Effector CD8-positive, alpha-beta T cell (primary cell): ENCODE measurements around the gene ZNF311.
A peak's percentile ranks its signal among the peaks of the same experiment; 100 is the strongest.
"Not testable (repeated sequence)": the region's sequence is repeated elsewhere in the genome, so short reads cannot be mapped to it uniquely, and the experiment has no call there.

Source experiments
- DNase-seq: peaks from one replicate; lab custom pipeline; 2025; lab: John Stamatoyannopoulos, UW

The ZNF311 gene

DNA sequence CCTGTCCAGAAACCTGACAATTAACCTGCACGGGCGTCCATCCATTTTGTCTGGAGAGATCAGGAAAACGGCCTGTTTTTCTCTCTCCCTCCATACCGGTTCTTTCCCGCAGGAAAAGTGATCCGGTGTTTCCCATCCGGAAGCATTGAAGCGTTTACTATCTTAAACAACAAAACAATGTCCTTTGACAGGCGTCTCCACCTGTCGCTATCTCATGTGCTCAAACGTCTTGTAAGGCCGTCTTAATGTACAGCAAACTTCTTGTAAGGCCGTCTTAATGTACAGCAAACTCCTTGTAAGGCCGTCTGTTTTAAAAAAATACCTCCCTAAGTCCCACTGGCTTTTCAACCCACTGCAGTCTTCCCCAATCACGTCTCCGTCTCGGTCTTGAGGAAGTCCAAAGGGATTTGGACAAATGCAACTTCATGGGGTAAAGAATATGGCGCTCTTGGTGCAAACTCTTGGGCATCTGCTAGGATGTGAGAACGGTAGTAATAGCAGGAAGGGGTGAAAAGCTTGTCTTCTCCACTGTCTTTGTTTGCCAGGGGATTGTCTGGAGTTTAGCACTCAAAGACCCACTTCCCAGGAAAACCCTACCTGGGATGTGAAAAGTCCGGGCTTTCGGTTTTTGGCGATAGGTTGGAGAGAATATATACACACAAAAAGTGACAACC lies 51.4 kb downstream of the ZNF311 start:
- DNase-seq, result no peak

DNA sequence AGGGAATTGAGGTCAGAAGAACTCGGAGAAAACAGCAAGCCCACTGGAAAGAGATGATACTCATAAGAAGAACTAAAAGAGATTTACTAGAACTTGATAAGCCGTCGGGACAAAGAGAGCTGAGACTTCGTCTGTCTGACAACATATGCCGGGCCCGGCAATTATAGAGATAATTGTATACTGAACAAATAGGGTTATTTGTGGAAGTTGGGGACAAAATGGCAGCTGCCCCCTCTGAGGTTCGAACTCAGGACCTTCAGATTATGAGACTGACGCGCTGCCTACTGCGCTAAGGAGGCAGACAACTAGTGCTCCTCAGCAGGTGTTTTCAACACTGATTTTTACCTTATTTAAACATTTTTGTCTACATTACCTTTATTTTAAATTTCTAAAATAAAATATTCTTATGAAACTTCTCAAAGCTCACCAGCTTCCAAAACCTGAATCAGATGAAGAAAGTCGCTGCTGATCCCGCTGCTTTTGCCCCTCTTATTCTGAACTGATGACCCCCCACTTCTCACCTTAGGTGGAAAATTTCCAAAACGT lies 52.0 kb downstream of the ZNF311 start:
- peak; percentile 47 for DNase-seq

DNA sequence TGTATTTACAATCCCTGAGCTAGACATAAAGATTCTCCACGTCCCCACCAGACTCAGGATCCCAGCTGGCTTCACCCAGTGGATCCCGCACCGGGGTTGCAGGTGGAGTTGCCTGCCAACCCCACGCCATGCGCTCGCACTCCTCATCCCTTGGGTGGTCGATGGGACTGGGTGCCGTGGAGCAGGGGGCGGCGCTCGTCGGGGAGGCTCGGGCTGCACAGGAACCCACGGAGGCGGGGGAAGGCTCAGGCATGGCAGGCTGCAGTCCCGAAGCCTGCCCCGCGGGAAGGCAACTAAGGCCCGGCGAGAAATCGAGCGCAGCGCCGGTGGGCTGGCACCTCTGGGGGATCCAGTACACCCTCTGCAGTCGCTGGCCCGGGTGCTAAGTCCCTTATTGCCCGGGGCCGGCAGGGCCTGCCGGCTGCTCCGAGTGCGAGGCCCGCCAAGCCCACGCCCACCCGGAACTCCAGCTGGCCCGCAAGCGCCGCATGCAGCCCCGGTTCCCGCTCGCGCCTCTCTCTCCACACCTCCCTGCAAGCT lies 55.4 kb downstream of the ZNF311 start:
- DNase-seq, result not testable (repeated sequence)

DNA sequence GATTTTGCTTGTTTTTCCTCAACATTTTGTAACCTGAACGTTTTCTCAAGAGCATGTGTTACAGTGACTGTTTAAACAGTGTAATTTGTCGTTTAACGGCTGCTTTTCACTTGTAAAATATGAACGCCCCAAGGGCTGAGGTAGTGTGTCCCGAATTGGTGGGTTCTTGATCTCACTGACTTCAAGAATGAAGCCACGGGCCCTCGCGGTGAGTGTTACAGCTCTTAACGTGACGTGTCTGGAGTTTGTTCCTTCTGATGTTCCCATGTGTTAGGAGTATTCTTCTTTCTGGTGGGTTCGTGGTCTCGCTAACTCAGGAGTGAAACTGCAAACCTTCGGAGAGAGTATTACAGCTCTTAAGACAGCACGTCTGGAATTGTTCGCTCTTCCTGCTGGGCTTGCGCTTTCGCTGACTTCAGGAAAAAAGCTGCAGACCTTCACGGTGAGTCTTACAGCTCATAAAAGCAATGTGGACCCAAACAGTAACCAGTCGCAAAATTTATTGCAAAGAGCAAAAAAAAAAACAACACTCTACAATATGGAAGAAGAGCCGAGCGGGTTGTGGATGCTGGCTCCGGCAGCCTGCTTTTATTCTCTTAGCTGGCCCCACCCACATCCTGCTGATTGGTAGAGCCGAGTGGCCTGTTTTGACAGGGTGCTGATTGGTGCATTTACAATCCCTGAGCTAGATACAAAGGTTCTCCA lies 56.2 kb downstream of the ZNF311 start:
- DNase-seq, result no peak

DNA sequence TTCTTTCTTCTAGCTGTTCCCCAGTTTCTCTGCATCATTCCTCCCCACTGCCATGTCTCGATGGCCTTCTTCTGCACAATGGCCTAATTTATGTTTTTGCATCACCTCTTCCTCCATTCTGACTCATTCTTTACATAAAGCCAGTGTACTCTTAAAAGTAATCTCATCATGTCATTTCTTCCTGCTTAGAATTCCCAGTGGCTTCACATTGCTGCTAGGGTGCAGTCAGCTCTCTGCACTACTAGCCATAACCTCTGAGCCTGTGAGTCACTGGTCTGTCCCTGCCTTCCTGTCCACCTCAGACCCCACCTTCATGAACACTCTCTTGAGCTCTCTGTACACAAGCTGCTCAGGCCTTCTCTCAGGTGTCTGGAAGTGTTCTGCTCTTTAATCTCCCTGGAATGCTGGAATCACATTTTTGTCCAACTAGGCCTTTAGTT lies 57.3 kb downstream of the ZNF311 start:
- DNase-seq, result no peak

DNA sequence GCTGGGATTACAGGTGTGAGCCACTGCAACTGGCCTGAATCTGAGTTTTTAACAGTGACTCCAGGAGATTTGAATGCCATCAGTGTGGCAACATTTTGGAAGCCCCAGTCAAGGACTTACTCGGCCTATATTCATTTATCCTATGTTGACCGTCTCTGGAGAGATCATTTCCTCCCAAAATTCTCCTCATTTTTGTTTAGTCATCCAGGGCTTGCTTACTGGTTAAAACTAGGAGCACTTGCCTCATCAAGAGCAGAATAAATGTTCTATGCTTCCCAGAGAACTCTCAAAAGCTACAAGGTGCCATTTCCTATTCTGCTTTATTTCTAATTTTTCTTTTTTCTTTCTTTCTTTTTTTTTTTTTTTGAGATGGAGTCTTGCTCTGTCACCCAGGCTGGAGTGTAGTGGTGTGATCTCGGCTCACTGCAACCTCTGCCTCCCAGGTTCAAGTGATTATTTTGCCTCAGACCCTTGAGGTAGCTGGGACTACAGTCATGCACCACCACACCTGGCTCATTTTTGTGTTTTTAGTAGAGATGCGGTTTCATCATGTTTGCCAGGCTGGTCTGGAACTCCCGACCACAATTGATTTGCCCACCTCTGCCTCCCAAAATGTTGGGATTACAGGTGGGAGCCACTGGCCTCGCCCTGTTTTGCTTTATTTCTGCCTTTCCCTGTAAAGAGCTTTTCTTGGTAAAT lies 57.9 kb downstream of the ZNF311 start:
- DNase-seq, result no peak

DNA sequence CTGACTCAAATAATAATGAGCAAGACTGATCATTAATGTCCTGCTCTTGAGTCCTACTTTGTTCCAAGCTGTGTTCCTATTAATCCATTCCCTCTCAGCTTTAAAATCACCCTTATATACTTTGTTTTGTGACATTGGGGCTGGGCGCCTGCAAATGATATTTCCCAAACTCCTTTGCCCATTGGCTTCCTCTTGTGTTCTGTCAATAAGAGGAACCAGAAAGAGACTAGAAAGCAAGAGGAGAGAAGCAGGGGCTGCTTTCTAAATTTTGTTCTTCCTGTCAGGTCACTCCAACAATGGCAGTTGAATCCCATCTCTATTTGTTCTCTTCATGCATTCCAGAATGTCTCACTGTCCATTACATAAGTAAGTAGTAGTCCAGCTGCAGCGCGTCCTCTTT lies 59.8 kb downstream of the ZNF311 start:
- no peak for DNase-seq
